Mucosa of descending colon (tissue), 3 donors: ENCODE data around the gene MMP15. TPM values are rescaled to one million over a fixed set of nuclear protein-coding genes. Genes with fewer than 3 reads are reported as not detected.

Experiments used
- ATAC-seq: fragments of 200-7000 bp; cut with Tn5 transposase; one replicate; pipeline ENCODE4 v1.9.1; 2020; ENCODE audit warnings: mild to moderate bottlenecking, moderate library complexity
- DNase-seq, 3 donors: peaks; one replicate each; pipeline ENCODE4 v3.0.0-alpha.2; 2020
- H3K36me3 ChIP-seq: fragments of 200-600 bp; one replicate; pipeline ENCODE4 v1.8.0; 2021; ENCODE audit warnings: low read depth, mild to moderate bottlenecking
- H3K4me1 ChIP-seq: fragments of 200-600 bp; one replicate; pipeline ENCODE4 v1.8.0; 2021; ENCODE audit warnings: low read depth, mild to moderate bottlenecking
- H3K4me3 ChIP-seq: fragments of 200-600 bp; one replicate; pipeline ENCODE4 v1.8.0; 2021; ENCODE audit warnings: mild to moderate bottlenecking
- H3K9me3 ChIP-seq: fragments of 200-600 bp; one replicate; pipeline ENCODE4 v1.8.0; 2021; ENCODE audit warnings: mild to moderate bottlenecking
- intact Hi-C, 2 donors: fragments of 100-400 bp; cut with DNase I in 1 of 2; cut with micrococcal nuclease in 1 of 2; formaldehyde crosslinking; loops; one replicate each; pipeline versions ENCODE4 v1.11.0 to v1.11.1; 2022; cut with DNase I, micrococcal nuclease
- total RNA-seq, 3 donors: library from RNA; stranded (reverse); fragmentation: NEBNext Ultra II Directional in 2 of 3; extraction: Animal tissue kit (Norgen Biotek cat#: 25700) in 2 of 3; gene quantifications; one replicate each; pipeline versions ENCODE4 v1.2.1 to v1.2.4, GENCODE V29; 2021 to 2023
- TF ChIP-seq, protein P1 (sequence below): fragments of 200-600 bp; IDR thresholded peaks from one replicate; pipeline ENCODE4 v1.8.0; 2022; ENCODE audit warnings: antibody characterized with exemption, mild to moderate bottlenecking
- donor health status: DM: no; HTN: no; CAD: no; lungs with moderate emphysema.
- donor health status: DM: no; HTN: no; CAD: no.
- donor health status: DM: no; HTN: yes; CAD: no.

The MMP15 gene
- total RNA-seq, 3 donors from 2014 or later, result 57.9 to 140 (median 96.5) TPM

DNA sequence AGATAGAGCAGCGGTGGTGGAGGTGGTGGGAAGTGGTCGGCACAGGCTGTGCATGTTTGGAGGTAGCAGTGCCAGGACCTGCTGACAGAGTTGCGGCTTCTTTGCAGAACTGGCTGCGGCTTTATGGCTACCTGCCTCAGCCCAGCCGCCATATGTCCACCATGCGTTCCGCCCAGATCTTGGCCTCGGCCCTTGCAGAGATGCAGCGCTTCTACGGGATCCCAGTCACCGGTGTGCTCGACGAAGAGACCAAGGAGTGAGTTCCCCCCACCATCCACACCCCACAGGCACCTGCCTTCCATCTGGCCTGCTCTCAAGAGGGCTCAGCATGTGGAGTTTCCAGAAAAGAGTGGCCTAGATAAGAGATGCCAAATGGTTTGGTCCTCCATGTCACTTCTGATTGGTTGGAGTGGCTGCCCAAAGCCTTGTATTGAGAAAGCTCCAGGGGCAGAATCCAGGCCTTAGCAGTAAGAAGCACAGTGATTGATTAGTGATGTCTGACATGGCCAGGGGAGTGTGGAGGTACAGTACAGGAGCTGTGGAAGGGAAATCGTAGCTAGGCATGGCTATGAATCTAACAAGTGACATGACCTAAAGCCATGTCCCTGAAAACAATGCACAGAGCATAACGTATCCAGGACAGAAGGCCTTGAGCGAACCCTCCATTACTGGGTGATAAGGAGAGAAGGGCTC is 12.0 kb downstream of the MMP15 start:
- peaks cover 6% of the 10 kb centered on the region for H3K36me3 ChIP-seq
- TF ChIP-seq, protein P1, sequence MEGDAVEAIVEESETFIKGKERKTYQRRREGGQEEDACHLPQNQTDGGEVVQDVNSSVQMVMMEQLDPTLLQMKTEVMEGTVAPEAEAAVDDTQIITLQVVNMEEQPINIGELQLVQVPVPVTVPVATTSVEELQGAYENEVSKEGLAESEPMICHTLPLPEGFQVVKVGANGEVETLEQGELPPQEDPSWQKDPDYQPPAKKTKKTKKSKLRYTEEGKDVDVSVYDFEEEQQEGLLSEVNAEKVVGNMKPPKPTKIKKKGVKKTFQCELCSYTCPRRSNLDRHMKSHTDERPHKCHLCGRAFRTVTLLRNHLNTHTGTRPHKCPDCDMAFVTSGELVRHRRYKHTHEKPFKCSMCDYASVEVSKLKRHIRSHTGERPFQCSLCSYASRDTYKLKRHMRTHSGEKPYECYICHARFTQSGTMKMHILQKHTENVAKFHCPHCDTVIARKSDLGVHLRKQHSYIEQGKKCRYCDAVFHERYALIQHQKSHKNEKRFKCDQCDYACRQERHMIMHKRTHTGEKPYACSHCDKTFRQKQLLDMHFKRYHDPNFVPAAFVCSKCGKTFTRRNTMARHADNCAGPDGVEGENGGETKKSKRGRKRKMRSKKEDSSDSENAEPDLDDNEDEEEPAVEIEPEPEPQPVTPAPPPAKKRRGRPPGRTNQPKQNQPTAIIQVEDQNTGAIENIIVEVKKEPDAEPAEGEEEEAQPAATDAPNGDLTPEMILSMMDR, result no peak

DNA sequence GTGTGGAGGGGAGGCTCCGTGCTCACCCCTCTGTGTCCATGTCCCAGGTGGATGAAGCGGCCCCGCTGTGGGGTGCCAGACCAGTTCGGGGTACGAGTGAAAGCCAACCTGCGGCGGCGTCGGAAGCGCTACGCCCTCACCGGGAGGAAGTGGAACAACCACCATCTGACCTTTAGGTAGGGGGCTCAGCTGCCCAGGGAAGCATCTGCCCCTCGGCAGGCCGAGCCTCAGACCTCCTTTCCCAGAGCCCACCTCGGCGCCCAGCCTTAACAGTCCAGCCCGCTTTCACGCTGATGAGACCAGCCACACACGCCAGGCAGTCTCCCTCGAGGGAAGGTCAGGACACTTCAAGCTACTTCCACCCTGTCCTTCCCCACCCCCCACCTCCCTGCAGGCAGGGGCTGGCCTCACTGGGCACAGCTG is 12.7 kb downstream of the MMP15 start:
- Histone ChIP-seq H3K9me3 (no peaks in the 10 kb centered on the region), H3K4me3 (no peak overlapping the region), H3K4me1 (no peaks in the 10 kb centered on the region), H3K36me3 (peaks cover 6% of the 10 kb centered on the region)
- peak in 1 of 3 donors; percentile 27 for DNase-seq
- intact Hi-C loops, result no loop called here
- ATAC-seq, result no peak
- TF ChIP-seq, protein P1, result no peak

More for the DNA sequence above, 12.0 kb downstream of the MMP15 start:
- ATAC-seq (no peak), DNase-seq (no peak)
- H3K4me1 ChIP-seq, result no peaks in the 10 kb centered on the region
- intact Hi-C loops, result no loop called here
- H3K9me3 ChIP-seq, result no peaks in the 10 kb centered on the region
- H3K4me3 ChIP-seq, result no peak overlapping the region

DNA sequence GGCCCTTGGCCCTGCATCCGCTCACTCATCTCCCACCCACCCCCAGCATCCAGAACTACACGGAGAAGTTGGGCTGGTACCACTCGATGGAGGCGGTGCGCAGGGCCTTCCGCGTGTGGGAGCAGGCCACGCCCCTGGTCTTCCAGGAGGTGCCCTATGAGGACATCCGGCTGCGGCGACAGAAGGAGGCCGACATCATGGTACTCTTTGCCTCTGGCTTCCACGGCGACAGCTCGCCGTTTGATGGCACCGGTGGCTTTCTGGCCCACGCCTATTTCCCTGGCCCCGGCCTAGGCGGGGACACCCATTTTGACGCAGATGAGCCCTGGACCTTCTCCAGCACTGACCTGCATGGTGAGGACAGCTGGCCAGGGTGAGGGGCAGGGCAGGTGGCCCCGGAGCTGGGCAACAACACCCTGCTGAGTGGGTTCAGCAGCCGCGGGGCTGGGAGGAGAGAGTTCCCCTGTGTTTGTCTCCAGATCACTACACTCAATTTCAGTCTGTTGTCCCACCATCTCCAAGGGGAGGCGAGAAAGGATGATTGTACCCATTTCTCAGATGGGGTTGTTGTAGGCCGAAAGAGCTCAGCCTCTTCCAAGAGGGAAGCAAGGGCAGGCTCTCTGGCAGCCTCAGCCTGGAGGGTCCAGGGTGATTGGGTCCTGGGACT is 14.4 kb downstream of the MMP15 start:
- DNase-seq (no peak), ATAC-seq (no peak)
- no peaks in the 10 kb centered on the region for H3K9me3 ChIP-seq
- TF ChIP-seq, protein P1, result no peak
- no peak overlapping the region for H3K4me3 ChIP-seq
- no peaks in the 10 kb centered on the region for H3K4me1 ChIP-seq
- intact Hi-C loops, result no loop called here
- H3K36me3 ChIP-seq, result peaks cover 6% of the 10 kb centered on the region

DNA sequence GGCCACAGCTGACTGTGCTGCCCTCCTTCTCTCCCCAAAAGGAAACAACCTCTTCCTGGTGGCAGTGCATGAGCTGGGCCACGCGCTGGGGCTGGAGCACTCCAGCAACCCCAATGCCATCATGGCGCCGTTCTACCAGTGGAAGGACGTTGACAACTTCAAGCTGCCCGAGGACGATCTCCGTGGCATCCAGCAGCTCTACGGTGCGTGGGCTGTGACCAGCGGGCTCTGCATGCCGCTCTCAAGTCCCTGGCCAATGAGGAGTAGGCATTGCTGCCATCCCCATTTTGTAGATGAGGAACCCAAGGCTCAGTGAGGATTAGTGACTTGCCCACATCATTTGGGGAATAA is 14.9 kb downstream of the MMP15 start:
- intact Hi-C loops, result no loop called here
- TF ChIP-seq, protein P1, result no peak
- DNase-seq (no peak), ATAC-seq (no peak)
- Histone ChIP-seq H3K4me1 (no peaks in the 10 kb centered on the region), H3K9me3 (no peaks in the 10 kb centered on the region), H3K36me3 (peaks cover 6% of the 10 kb centered on the region), H3K4me3 (no peak overlapping the region)

DNA sequence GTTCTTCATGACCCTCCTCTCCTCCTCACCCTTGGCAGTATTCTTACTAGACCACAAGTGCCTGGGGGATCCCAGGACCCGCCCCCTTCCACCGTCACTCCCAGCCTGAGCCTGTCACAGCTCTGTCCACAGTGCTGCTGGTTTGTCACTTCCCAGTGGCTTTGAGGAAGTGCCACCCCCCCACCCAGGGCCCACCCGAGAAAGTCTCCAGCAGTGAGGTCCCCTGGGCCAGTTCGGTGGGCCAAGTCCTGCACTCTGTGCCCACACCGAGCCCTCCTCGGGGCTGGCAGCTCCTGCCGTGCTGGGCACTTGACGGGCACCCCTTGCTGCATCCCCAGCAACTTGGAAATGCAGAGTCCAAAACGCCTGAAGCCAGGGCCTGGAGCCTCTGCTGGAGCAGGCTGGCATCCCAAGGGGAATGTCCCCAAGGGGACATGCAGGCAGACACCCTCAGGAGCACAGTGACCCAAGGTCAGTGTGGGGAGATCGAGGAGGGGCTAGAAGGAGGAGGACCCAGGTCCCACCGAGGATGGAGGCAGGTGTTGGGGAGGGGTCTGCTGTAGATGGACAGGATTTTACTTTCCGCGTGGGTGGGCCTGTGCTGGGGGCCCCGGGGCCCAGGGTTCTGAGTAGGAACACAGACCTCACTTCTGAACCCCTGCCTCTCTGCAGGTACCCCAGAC is 15.5 kb downstream of the MMP15 start:
- Histone ChIP-seq H3K4me1 (no peaks in the 10 kb centered on the region), H3K9me3 (no peaks in the 10 kb centered on the region), H3K4me3 (no peak overlapping the region), H3K36me3 (peaks cover 6% of the 10 kb centered on the region)
- TF ChIP-seq, protein P1, result no peak
- intact Hi-C loops, result no loop called here
- ATAC-seq (no peak), DNase-seq (no peak)
